Osteocyte (in vitro differentiated cells): ENCODE results near the gene C1orf122. TPM values are rescaled to one million over a fixed set of nuclear protein-coding genes. Genes with fewer than 3 reads are reported as not detected.
A peak's percentile ranks its signal among the peaks of the same experiment; 100 is the strongest.

Experiments used
- DNase-seq: peaks from one replicate; pipeline ENCODE4 v3.0.0; 2021; ENCODE audit warnings: mixed read lengths; ENCODE audit not compliant: unreplicated experiment; ENCODE audit errors: extremely low spot score
- H3K27ac Mint-ChIP-seq: one replicate; pipeline ENCODE4 v1.8.0; 2021; ENCODE audit warnings: mild to moderate bottlenecking, mixed read lengths; ENCODE audit not compliant: unreplicated experiment
- H3K27me3 Mint-ChIP-seq: one replicate; pipeline ENCODE4 v1.8.0; 2021; ENCODE audit warnings: mixed read lengths; ENCODE audit not compliant: unreplicated experiment
- H3K36me3 Mint-ChIP-seq: one replicate; pipeline ENCODE4 v1.8.0; 2021; ENCODE audit warnings: mixed read lengths; ENCODE audit not compliant: unreplicated experiment
- H3K4me1 Mint-ChIP-seq: one replicate; pipeline ENCODE4 v1.8.0; 2021; ENCODE audit warnings: mixed read lengths; ENCODE audit not compliant: unreplicated experiment
- H3K4me3 Mint-ChIP-seq: one replicate; pipeline ENCODE4 v1.8.0; 2021; ENCODE audit warnings: mild to moderate bottlenecking, moderate library complexity, mixed read lengths; ENCODE audit not compliant: unreplicated experiment
- H3K9me3 Mint-ChIP-seq: one replicate; pipeline ENCODE4 v1.8.0; 2021; ENCODE audit warnings: mixed read lengths; ENCODE audit not compliant: unreplicated experiment
- total RNA-seq: library from RNA; stranded (reverse); gene quantifications from 2 replicates; pipeline ENCODE4 v1.2.1, GENCODE V29; 2021
- TF ChIP-seq, protein P1 (sequence below): fragments of 200-600 bp; sonication (generic); IDR thresholded peaks from 2 replicates; pipeline ENCODE4 v1.5.0; 2021; ENCODE audit warnings: antibody characterized with exemption, mild to moderate bottlenecking, moderate library complexity

The C1orf122 gene
- total RNA-seq, 1 donor from 2014 or later, result 55.0 TPM

DNA sequence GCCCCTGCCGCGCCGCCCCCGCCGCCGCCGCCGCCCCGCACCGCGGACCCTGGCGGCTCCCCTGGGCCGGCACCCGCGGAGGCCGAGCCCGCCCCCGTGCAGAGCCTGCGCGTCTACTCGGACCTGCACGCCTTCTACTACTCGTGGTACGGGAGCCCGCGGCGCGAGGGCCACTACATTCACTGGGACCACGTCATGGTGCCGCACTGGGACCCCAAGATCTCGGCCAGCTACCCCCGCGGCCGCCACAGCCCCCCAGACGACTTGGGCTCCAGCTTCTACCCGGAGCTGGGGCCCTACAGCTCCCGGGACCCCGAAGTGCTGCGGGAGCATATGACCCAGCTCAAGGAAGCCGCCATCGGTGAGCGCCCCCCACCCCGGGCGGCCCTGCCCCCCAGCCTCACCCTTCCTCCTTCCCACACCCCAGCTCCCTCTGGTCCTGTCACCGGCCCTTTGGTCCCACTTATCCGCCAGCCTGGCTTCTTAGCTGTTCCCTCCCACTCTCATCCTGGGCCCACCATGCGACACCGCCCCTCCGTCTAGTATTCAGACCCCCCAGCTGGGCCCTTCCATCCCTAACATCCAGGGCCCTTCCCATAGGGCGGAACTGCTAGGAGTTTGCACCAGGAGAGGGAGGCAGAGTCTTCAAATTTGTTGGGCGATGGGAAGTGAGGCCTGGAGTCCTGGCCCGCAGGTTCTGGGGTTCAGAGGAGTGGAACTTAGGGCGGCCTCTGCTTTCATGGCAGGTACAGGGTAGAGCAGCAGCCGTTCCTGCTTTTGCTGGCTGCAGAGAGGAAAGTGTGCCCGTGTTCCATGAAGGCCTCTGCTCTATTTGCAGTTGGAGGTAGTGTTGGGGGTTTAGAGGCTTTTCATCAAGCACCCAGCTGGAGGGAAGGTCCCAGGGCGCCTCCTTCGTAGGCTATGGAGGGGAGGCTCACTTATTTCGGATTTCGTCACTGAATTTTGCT lies 12.9 kb upstream of the C1orf122 start:
- peaks cover 9% of the 10 kb centered on the region for H3K4me1 Mint-ChIP-seq
- no peaks in the 10 kb centered on the region for H3K9me3 Mint-ChIP-seq
- H3K27me3 Mint-ChIP-seq, result peaks cover 23% of the 10 kb centered on the region
- H3K36me3 Mint-ChIP-seq, result peaks cover under 1% of the 10 kb centered on the region
- DNase-seq, result no peak
- H3K4me3 Mint-ChIP-seq, result peak overlapping the region; percentile 68
- H3K27ac Mint-ChIP-seq, result no peak overlapping the region
- TF ChIP-seq, protein P1, sequence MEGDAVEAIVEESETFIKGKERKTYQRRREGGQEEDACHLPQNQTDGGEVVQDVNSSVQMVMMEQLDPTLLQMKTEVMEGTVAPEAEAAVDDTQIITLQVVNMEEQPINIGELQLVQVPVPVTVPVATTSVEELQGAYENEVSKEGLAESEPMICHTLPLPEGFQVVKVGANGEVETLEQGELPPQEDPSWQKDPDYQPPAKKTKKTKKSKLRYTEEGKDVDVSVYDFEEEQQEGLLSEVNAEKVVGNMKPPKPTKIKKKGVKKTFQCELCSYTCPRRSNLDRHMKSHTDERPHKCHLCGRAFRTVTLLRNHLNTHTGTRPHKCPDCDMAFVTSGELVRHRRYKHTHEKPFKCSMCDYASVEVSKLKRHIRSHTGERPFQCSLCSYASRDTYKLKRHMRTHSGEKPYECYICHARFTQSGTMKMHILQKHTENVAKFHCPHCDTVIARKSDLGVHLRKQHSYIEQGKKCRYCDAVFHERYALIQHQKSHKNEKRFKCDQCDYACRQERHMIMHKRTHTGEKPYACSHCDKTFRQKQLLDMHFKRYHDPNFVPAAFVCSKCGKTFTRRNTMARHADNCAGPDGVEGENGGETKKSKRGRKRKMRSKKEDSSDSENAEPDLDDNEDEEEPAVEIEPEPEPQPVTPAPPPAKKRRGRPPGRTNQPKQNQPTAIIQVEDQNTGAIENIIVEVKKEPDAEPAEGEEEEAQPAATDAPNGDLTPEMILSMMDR, result no peak

DNA sequence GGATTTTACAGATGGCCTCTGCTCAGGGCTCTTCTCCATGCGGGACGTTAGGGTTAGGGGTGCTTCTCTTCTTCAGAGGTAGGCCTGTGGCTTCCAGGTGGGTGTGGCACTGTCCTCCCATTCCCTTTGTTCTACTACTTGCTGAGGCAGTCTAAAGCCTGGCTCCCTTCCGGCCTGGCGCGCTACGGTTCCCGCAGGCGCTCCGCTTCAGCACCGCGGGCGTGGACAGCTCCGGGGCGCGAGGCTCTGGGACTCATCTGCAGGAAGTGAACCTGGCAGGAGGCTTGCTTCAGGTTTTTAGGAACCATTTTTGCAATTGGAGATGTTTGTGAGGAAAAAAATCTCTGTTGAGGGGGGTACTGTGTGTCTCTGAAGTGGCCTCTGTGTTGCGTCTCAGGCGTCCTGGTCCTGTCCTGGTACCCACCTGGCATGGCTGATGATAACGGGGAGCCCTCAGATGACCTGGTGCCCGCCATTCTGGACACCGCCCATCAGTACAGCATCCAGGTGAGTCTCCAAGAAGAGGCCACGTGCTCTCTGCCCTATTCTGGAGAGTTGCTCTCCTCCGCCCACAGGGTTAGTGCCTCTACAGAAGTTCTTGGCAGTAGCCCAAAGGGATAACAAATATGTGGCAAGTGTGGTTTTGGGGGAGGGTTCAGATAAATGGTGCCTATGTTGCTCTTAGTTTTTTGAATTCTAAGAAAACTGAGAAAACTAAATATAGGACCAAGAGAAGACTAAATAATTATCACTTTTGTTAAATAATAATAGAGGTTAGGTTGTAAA lies 12.1 kb upstream of the C1orf122 start:
- DNase-seq, result no peak
- Mint-ChIP-seq H3K4me3 (peak overlapping the region; percentile 68), H3K27me3 (peaks cover 19% of the 10 kb centered on the region), H3K36me3 (peaks cover 3% of the 10 kb centered on the region), H3K27ac (no peak overlapping the region), H3K4me1 (peaks cover 9% of the 10 kb centered on the region), H3K9me3 (no peaks in the 10 kb centered on the region)
- TF ChIP-seq, protein P1, result no peak

DNA sequence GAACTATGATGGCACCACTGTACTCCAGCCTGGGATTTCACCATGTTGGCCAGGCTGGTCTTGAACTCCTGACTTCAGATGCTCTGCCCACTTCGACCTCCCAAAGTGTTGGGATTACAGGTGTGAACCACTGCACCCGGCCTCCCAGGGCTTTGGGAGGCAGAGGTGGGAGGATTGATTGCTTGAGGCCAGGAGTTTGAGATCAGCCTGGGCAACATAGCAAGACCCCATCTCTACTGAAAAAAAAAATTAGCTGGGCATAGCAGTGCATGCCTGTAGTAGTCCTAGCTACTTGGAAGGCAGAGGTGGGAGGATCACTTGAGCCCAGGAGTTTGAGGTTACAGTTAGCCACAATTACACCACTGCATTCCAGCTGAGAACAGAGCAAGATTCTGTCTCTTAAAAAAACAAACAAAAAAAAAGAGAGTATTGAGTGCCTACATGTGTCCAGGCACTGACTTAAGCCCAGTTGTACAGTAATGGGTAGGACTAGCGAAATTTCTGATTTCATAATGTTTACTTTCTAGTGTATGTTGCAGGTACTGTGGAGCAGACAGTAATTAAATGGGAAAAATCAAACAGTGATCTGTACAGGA lies 9.7 kb upstream of the C1orf122 start:
- H3K9me3 Mint-ChIP-seq, result no peaks in the 10 kb centered on the region
- no peak overlapping the region for H3K4me3 Mint-ChIP-seq
- H3K36me3 Mint-ChIP-seq, result peaks cover 14% of the 10 kb centered on the region
- peaks cover 9% of the 10 kb centered on the region for H3K4me1 Mint-ChIP-seq
- peaks cover 3% of the 10 kb centered on the region for H3K27me3 Mint-ChIP-seq
- no peak overlapping the region for H3K27ac Mint-ChIP-seq
- TF ChIP-seq, protein P1, result no peak
- no peak for DNase-seq

DNA sequence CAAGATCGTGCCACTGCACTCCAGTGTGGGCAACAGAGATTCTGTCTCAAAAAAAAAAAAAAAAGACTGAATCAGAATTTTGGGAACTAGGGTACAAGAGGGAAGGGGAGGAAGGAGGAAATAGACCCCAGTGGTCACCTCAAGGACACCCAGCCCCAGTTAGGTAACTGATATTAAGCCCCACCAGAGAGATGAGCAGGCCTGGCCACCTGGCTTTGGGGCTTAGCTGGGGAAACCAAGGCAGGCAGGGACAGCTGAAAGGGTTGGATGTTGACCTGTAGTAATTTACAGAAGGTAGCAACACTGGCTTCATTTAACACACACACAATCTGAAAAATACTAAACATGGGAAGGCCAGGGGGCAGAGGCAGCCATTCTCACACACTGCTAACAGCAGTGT lies 5.2 kb upstream of the C1orf122 start:
- no peak overlapping the region for H3K27ac Mint-ChIP-seq
- H3K9me3 Mint-ChIP-seq, result no peaks in the 10 kb centered on the region
- TF ChIP-seq, protein P1, result no peak
- H3K36me3 Mint-ChIP-seq, result peaks cover 35% of the 10 kb centered on the region
- H3K4me1 Mint-ChIP-seq, result peaks cover 9% of the 10 kb centered on the region
- no peak overlapping the region for H3K4me3 Mint-ChIP-seq
- no peak for DNase-seq
- no peaks in the 10 kb centered on the region for H3K27me3 Mint-ChIP-seq
